H1 (cell line): ENCODE data around the gene MRPL27. TPM values are rescaled to one million over a fixed set of nuclear protein-coding genes. Genes with fewer than 3 reads are reported as not detected.

Experiments
- CHD2 ChIP-seq: IDR thresholded peaks from 2 replicates; pipeline ENCODE4 v1.6.1; 2012; ENCODE audit warnings: low read length, improper control_type of control experiment
- JUND ChIP-seq: IDR thresholded peaks from 2 replicates; pipeline ENCODE4 v1.6.1; 2011; ENCODE audit warnings: mild to moderate bottlenecking, improper control_type of control experiment, low read length
- MAX ChIP-seq: IDR thresholded peaks from 2 replicates; pipeline ENCODE4 v1.6.1; 2012; ENCODE audit warnings: inconsistent platforms
- POLR2A ChIP-seq, 2 experiments: IDR thresholded peaks; 1 replicate in 1 of 2; 2 replicates in 1 of 2; pipeline ENCODE4 v1.6.1; 2011; ENCODE audit warnings: low read depth in 2 of 2, low read length in 2 of 2, mild to moderate bottlenecking in 2 of 2; ENCODE audit errors: control extremely low read depth in 1 of 2
- SAP30 ChIP-seq: fragments of 300-600 bp; sonication (generic); IDR thresholded peaks from 2 replicates; pipeline ENCODE4 v1.7.1; 2012; ENCODE audit warnings: low read length, moderate library complexity, mild to moderate bottlenecking, inconsistent platforms; ENCODE audit not compliant: insufficient read depth, insufficient replicate concordance
- SIRT6 ChIP-seq: IDR thresholded peaks from one replicate; pipeline ENCODE4 v1.7.1; 2012; ENCODE audit warnings: low read length, inconsistent platforms
- TAF7 ChIP-seq: optimal IDR thresholded peaks from 2 replicates; pipeline ENCODE3; 2011; ENCODE audit warnings: low read depth, mild to moderate bottlenecking, inconsistent platforms, low read length, moderate library complexity, borderline replicate concordance
- polyA plus RNA-seq, 7 experiments: library from polyadenylated mRNA; depleted of rRNA in 3 of 7; stranded (reverse) in 5 of 7; unstranded in 2 of 7; fragments of >200 nt in 5 of 7; fragments of 200-250 nt in 2 of 7; gene quantifications; 1 replicate in 5 of 7; 2 replicates in 1 of 7; 4 replicates in 1 of 7; pipeline versions ENCODE4 v1.2.1 to v1.2.3, GENCODE V29; 2011 to 2013; ENCODE audit warnings: missing spikeins in 2 of 7, mixed read lengths in 2 of 7
- total RNA-seq: library from RNA; stranded (reverse); fragmentation: NEBNext Ultra II Directional; extraction: Animal tissue kit (Norgen Biotek cat#: 25700); gene quantifications from 2 replicates; pipeline ENCODE4 v1.2.1, GENCODE V29; 2021

The MRPL27 gene
- total and polyA plus RNA-seq, 2 of the 8 experiments (the other 6 are each of a cell fraction or from before 2014, with no cell fraction given) = 75.6 to 135 TPM

GRCh38 chr17:50363217-50364060 lies 9.5 kb downstream of the MRPL27 start (continued):
- TF ChIP-seq CHD2 (peak; percentile 74), JUND (no peak), SIRT6 (no peak), SAP30 (peak; percentile 88), TAF7 (no peak), MAX (0 out of 2 replicates have a peak, but pooled peaks have one; percentile 6), POLR2A (IDR thresholded peaks at IDR 0.05; ENCODE audit: control extremely low read depth in 1 of 2, low read depth in 2 of 2, low read length in 2 of 2) (peak in 1 of 2 experiments; percentile 37; a peak in 1 of 3 replicates)
- TF ChIP-seq, all 59 proteins: peak for 7
